GM12891 (cell line): ENCODE results near the gene HMGB3.

ENCODE experiments used
- DNase-seq: peaks from one replicate; pipeline ENCODE4 v3.0.0; 2011; ENCODE audit warnings: low spot score; ENCODE audit not compliant: insufficient read length
- FAIRE-seq: peaks from 2 replicates; lab custom pipeline; 2011; peaks lifted over from hg19 to GRCh38; lab: Jason Lieb, UNC
- PAX5 ChIP-seq: IDR thresholded peaks from 2 replicates; pipeline ENCODE4 v1.6.1; 2011; ENCODE audit warnings: low read length, moderate library complexity, mild to moderate bottlenecking; ENCODE audit not compliant: insufficient read depth, severe bottlenecking
- POLR2A ChIP-seq: IDR thresholded peaks from 2 replicates; pipeline ENCODE4 v1.6.1; 2011; ENCODE audit warnings: low read depth, low read length, control low read depth
- POLR2AphosphoS5 ChIP-seq: IDR thresholded peaks from 2 replicates; pipeline ENCODE4 v1.6.1; 2011; ENCODE audit warnings: low read depth, low read length, control low read depth
- POU2F2 ChIP-seq: IDR thresholded peaks from 2 replicates; pipeline ENCODE4 v1.6.1; 2011; ENCODE audit warnings: low read depth, mild to moderate bottlenecking, control low read depth, low read length, moderate library complexity
- SPI1 ChIP-seq: IDR thresholded peaks from 2 replicates; pipeline ENCODE4 v1.6.1; 2011; ENCODE audit warnings: low read depth, low read length, control low read depth
- TAF1 ChIP-seq: IDR thresholded peaks from 2 replicates; pipeline ENCODE4 v1.6.1; 2011; ENCODE audit warnings: low read depth, low read length, control low read depth

Gene HMGB3

DNA sequence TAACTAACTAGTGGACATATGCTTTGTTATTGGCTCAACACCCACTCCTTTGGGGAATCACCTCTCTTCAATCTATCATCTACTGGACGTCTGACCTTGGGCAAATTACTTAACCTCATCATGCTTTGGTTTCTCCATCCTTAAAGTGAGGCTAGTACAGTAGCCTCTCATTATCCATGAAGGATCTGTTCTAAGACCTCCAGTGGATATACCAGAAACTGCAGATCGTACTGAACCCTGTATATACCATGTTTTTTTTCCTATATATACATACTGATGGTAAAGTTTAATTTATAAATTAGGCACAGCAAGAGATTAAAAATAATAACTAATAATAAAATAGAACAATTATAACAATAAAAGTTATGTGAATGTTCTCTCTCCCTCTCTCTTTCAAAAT lies 56.2 kb downstream of the HMGB3 start:
- TF ChIP-seq PAX5 (no peak), POLR2A (no peak), POLR2AphosphoS5 (no peak), TAF1 (no peak), POU2F2 (no peak), SPI1 (no peak)
- no peak for DNase-seq
- FAIRE-seq, result no peak
